ENCODE measurements around the gene PLAAT2. TPM values are rescaled to one million over a fixed set of nuclear protein-coding genes. Genes with fewer than 3 reads are reported as not detected.
A peak's percentile ranks its signal among the peaks of the same experiment; 100 is the strongest.

PLAAT2 gene
- total and polyA plus RNA-seq, 10 donors: 0.16 to 1.3 (median 0.18) TPM; not detected in 7

DNA sequence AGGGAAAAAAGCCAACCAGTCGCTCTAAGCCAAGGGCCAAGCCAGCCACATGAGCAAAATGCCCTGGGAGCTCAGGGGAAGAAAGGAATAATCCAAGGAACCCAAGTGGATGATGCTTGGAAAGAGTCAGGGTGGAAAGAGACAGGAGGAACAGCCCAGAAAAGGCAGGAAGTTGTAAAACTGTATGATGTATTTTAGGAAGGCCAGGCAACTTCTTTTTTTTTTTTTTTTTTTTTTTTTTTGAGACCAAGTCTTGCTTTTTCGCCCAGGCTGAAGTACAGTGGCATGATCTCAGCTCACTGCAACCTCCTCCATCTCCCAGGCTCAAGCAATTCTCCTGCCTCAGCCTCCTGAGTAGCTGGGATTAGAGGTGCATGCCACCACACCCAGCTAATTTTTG lies 55.7 kb downstream of the PLAAT2 start:
- WGBS, 5 donors: 47 to 83% (median 79%) methylated on average over 2 of the region's 2 CpGs
- Histone ChIP-seq H3K9me3 (no peaks in the 10 kb centered on the region), H3K27me3 (replicated peaks in 1 of 7) (peaks cover 0 to 11% (median 0%) of the 10 kb centered on the region in 7 donors), H3K27ac (peak overlapping the region in 3 of 8 donors; percentile 15 to 79 (median 67)), H3K36me3 (peaks cover 0 to 31% (median 0%) of the 10 kb centered on the region in 6 donors), H3K4me3 (no peak overlapping the region), H3K4me1 (peaks cover 4 to 64% (median 37%) of the 10 kb centered on the region in 6 donors)
- intact Hi-C loops (cut with DNase I; ENCODE audit: low total_unique reads): no loop called here
- DNase-seq: no peak
- TF ChIP-seq, protein P1, sequence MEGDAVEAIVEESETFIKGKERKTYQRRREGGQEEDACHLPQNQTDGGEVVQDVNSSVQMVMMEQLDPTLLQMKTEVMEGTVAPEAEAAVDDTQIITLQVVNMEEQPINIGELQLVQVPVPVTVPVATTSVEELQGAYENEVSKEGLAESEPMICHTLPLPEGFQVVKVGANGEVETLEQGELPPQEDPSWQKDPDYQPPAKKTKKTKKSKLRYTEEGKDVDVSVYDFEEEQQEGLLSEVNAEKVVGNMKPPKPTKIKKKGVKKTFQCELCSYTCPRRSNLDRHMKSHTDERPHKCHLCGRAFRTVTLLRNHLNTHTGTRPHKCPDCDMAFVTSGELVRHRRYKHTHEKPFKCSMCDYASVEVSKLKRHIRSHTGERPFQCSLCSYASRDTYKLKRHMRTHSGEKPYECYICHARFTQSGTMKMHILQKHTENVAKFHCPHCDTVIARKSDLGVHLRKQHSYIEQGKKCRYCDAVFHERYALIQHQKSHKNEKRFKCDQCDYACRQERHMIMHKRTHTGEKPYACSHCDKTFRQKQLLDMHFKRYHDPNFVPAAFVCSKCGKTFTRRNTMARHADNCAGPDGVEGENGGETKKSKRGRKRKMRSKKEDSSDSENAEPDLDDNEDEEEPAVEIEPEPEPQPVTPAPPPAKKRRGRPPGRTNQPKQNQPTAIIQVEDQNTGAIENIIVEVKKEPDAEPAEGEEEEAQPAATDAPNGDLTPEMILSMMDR (IDR thresholded peaks at IDR 0.05 in 8 of 11, conservative IDR thresholded peaks at IDR 0.05 in 3 of 11): no peak
- TF ChIP-seq POLR2A (IDR thresholded peaks at IDR 0.05) (no peak), POLR2AphosphoS5 (IDR thresholded peaks at IDR 0.05) (no peak)

DNA sequence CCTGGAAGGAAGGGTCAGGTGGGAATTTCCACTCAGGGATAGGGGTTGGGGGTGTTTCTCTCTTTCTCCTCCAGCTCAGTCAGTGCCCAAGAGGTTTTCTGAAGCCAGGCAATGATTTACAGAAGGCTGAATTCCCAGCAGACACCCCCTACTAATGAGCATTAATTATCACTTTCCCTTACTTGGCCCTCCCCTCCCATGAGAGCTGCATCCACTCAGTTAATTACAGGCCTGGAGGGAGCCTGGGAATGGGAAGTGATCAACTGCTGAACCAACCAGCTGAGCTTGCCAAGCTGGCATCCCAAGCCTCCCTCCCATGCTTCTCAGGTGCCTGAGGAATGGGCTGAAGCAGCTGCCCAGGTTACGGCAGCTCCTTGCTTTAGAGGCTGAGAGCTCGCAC lies 56.3 kb downstream of the PLAAT2 start:
- Histone ChIP-seq H3K36me3 (peaks cover 0 to 25% (median 0%) of the 10 kb centered on the region in 6 donors), H3K27ac (peak overlapping the region in 4 of 8 donors; percentile 15 to 79 (median 68)), H3K27me3 (replicated peaks in 1 of 7) (peaks cover 0 to 11% (median 0%) of the 10 kb centered on the region in 7 donors), H3K4me1 (peaks cover 4 to 70% (median 39%) of the 10 kb centered on the region in 6 donors), H3K4me3 (peak overlapping the region in 1 of 8 donors; percentile 39), H3K9me3 (no peaks in the 10 kb centered on the region)
- TF ChIP-seq POLR2A (IDR thresholded peaks at IDR 0.05) (no peak), POLR2AphosphoS5 (IDR thresholded peaks at IDR 0.05) (no peak)
- TF ChIP-seq, protein P1 (IDR thresholded peaks at IDR 0.05 in 8 of 11, conservative IDR thresholded peaks at IDR 0.05 in 3 of 11): no peak
- WGBS, 5 donors: 72 to 95% (median 90%) methylated on average over 2 of the region's 2 CpGs
- DNase-seq: no peak
- intact Hi-C loops (cut with DNase I; ENCODE audit: low total_unique reads): no loop called here

DNA sequence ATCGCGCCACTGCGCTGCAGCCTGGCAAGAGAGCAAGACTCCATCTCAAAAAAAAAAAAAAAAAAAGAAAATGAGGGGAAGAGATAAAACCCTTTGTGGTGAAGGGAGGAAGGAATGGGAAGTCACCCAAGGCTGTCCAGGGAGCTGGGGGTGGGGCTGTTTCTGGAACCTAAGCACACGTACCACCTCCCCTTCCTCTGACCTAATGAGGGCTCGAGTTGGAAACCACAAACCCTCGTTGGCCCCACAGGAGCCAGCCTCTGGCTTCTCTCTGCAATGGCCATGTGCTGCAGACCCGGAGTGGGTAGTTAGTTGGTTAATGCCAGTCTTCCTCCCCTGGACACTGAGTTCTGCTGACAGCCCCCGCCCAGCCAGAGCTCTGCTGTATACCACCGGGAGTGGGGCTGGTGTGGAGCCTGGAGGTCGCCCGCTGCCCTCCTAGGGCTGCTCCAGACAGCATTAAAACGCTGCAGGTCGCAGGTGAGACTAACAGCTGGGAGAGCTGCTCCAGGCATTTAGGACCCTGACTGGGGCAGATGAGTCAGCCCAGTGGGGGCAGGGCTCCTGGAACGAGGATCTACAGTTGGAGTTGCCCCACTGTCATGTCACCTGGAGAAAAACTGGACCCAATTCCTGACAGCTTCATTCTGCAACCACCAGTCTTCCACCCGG lies 57.2 kb downstream of the PLAAT2 start, which contains the start of gene LGALS12:
Gene LGALS12 (plus strand): TSS at position 228 of the 672 bp plus-strand sequence. CDS start 375 bp downstream, at position 603.
- H3K4me1 ChIP-seq: peaks cover 4 to 71% (median 39%) of the 10 kb centered on the region in 6 donors
- H3K36me3 ChIP-seq: peaks cover 0 to 16% (median 0%) of the 10 kb centered on the region in 6 donors
- DNase-seq: no peak
- H3K9me3 ChIP-seq: peaks cover 0 to 3% (median under 1%) of the 10 kb centered on the region in 8 donors
- H3K4me3 ChIP-seq: peak within 1 kb of the TSS in 1 of 8 donors; percentile 39
- peak within 1 kb of the TSS in 6 of 8 donors; percentile 8 to 79 (median 67) for H3K27ac ChIP-seq
- WGBS, 5 donors: 22 to 32% (median 29%) methylated on average over 13 to 15 of the region's 15 CpGs
- intact Hi-C loops (cut with DNase I; ENCODE audit: low total_unique reads): no loop called here
- H3K27me3 ChIP-seq (replicated peaks in 1 of 7): peaks cover 0 to 11% (median 0%) of the 10 kb centered on the region in 7 donors
- TF ChIP-seq POLR2AphosphoS5 (IDR thresholded peaks at IDR 0.05) (no peak), POLR2A (IDR thresholded peaks at IDR 0.05) (no peak)
- TF ChIP-seq, protein P1 (IDR thresholded peaks at IDR 0.05 in 8 of 11, conservative IDR thresholded peaks at IDR 0.05 in 3 of 11): no peak

All from spleen (tissue), 11 donors.